BJ (cell line): ENCODE data around the gene TBC1D8. TPM values are rescaled to one million over a fixed set of nuclear protein-coding genes. Genes with fewer than 3 reads are reported as not detected.

Source experiments
- CTCF ChIA-PET: fragments of 350-600 bp; formaldehyde crosslinking; extraction: SDS; loops from one replicate; lab custom pipeline; 2021; ENCODE audit warnings: antibody characterized with exemption, inconsistent platforms; lab: Yijun Ruan, JAX
- POLR2A ChIA-PET: fragments of 300-600 bp; sonication (Branson Sonifier 250); formaldehyde crosslinking; extraction: SDS; loops from one replicate; lab custom pipeline; 2021; ENCODE audit warnings: antibody characterized with exemption; lab: Charles Lee
- DNase-seq: peaks from one replicate; pipeline ENCODE4 v3.0.0-alpha.2; 2011; ENCODE audit warnings: low read depth
- H3K27me3 ChIP-seq: 2 replicates; pipeline ENCODE4 v1.6.0; 2011; ENCODE audit warnings: low read length; ENCODE audit not compliant: control insufficient read depth, insufficient read depth
- H3K36me3 ChIP-seq: 2 replicates; pipeline ENCODE4 v1.5.1; 2011; ENCODE audit warnings: low read length; ENCODE audit not compliant: control insufficient read depth, insufficient read depth
- H3K4me3 ChIP-seq: 2 replicates; pipeline ENCODE4 v1.5.1; 2011; ENCODE audit warnings: low read depth, mild to moderate bottlenecking, control low read depth, low read length
- polyA plus RNA-seq: library from polyadenylated mRNA; depleted of rRNA; stranded (reverse); fragments of >200 nt; gene quantifications from 2 replicates; pipeline ENCODE4 v1.2.3, GENCODE V29; 2011
- TF ChIP-seq, protein P1 (sequence below): IDR thresholded peaks from 2 replicates; pipeline ENCODE4 v1.5.1; 2011; ENCODE audit warnings: low read depth, mild to moderate bottlenecking, control low read depth, inconsistent platforms, low read length, moderate library complexity; ENCODE audit not compliant: insufficient read depth

Gene TBC1D8
- polyA plus RNA-seq, 1 experiment = 8.8 TPM

DNA sequence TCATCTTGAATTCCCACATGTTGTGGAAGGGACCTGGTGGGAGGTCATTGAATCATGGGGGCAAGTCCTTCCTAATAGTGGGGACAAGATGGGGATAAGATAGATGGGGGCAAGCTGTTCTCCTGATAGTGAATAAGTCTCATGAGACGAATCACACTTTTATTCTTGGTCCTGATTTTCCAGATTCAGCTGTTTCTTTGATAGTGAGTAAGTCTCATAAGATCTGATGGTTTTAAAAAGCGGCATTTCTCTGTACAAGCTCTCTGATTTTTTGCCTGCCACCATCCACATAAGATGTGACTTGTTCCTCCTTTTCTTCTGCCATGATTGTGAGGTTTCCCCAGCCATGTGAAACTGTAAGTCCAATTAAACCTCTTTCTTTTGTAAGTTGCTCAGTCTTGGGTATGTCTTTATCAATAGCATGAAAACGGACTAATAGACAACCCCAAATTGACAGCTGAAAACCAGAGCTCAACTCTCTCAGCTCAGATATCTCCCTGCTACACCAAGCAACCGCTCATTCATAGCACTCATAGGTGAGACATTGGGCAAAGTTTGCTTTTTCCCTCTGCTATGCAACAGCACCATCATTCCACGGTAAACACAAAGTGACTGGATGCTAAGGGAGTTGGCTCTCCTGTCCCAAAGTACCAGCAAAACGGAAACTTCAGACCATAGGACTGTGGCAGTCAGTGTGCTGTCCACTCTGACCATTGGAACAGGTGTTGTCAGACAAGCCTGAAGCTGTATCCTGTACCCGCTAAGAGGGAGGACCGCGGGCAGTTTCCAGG lies 44.9 kb upstream of the TBC1D8 start:
- Histone ChIP-seq H3K27me3 (peaks cover 3% of the 10 kb centered on the region), H3K36me3 (no peaks in the 10 kb centered on the region), H3K4me3 (no peak overlapping the region)
- DNase-seq = no peak
- POLR2A ChIA-PET = no interaction called here
- CTCF ChIA-PET = interaction anchor here (0.9 to 3.0 kb wide), 8 partner anchors 8 to 589 kb away, joined by 3 to 26 read pairs (median 4); no protein-coding TSS in a partner anchor
- TF ChIP-seq, protein P1, sequence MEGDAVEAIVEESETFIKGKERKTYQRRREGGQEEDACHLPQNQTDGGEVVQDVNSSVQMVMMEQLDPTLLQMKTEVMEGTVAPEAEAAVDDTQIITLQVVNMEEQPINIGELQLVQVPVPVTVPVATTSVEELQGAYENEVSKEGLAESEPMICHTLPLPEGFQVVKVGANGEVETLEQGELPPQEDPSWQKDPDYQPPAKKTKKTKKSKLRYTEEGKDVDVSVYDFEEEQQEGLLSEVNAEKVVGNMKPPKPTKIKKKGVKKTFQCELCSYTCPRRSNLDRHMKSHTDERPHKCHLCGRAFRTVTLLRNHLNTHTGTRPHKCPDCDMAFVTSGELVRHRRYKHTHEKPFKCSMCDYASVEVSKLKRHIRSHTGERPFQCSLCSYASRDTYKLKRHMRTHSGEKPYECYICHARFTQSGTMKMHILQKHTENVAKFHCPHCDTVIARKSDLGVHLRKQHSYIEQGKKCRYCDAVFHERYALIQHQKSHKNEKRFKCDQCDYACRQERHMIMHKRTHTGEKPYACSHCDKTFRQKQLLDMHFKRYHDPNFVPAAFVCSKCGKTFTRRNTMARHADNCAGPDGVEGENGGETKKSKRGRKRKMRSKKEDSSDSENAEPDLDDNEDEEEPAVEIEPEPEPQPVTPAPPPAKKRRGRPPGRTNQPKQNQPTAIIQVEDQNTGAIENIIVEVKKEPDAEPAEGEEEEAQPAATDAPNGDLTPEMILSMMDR = no peak

DNA sequence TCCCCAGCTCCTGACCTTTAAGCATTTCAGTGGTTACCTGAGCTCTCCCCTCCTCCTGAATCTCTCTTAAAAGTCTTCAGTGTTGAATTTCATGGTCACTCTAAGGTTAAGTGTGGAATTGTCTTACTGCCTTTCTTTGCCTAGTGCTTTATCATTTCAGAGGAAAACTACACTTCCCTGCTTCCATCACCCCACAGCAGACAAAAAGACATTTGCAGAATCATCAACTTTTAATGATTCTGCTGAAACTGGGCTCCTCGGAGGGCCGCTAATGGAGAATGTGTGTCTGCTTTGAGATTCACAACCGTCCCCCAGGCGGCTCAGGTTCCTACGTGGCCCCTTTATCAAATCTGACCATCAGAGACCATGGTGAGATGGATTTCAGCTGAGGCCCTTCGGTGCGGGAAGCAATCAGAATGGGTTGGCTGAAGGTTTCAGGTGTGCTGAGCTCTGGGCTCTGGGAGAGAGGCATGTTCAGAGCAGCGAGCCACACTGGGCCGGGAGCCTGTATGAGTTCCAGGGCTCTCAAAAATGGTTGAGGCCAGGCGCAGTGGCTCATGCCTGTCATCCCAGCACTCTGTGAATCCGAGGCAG lies 41.9 kb upstream of the TBC1D8 start:
- Histone ChIP-seq H3K4me3 (no peak overlapping the region), H3K36me3 (no peaks in the 10 kb centered on the region), H3K27me3 (peaks cover 3% of the 10 kb centered on the region)
- TF ChIP-seq, protein P1 = no peak
- no peak for DNase-seq
- ChIA-PET CTCF (interaction anchor here (0.6 to 2.4 kb wide), 2 partner anchors 12 to 85 kb away, joined by 3 to 13 read pairs; no protein-coding TSS in a partner anchor), POLR2A (no interaction called here)

DNA sequence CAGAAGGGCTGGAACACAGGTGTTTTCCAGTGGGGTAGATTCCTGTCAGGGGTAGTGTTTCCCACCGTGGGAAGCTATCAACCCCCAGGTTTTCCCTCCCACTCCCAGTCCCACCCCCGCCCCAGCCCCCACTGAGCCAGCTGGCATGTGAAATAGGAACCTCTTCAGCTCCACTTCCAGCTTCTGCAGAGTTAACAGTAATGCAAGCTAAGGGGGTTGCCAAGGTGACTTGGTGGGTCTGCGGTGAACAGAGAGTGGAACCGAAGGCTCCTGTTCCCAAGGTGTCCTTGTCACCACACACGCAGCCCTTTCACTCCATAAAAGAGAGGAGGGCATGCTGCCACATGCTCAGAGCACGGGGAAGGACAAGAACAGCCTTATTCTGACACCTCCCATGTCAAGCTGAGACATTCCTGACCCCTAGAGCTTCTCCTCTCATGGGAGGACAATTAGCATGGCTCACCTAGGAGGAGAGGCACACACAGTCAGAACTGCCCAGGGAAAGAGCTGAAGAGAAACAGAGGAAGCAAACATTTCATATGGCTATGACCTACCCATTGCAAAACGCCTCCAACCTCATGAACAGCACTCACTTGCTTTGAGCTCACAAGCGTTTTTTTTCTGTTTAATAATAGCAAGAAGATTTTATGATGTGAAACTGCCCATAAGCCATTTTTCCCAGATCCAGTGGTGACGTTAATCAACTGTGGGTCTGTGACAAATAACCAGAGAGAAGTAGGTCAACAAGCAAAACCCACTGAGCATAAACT lies 39.8 kb upstream of the TBC1D8 start:
- H3K36me3 ChIP-seq = no peaks in the 10 kb centered on the region
- ChIA-PET POLR2A (no interaction called here), CTCF (interaction anchor here (0.8 to 5.3 kb wide), 6 partner anchors 9 to 584 kb away, joined by 3 to 47 read pairs (median 4); no protein-coding TSS in a partner anchor)
- TF ChIP-seq, protein P1 = no peak
- no peak overlapping the region for H3K4me3 ChIP-seq
- DNase-seq = no peak
- peaks cover 3% of the 10 kb centered on the region for H3K27me3 ChIP-seq

DNA sequence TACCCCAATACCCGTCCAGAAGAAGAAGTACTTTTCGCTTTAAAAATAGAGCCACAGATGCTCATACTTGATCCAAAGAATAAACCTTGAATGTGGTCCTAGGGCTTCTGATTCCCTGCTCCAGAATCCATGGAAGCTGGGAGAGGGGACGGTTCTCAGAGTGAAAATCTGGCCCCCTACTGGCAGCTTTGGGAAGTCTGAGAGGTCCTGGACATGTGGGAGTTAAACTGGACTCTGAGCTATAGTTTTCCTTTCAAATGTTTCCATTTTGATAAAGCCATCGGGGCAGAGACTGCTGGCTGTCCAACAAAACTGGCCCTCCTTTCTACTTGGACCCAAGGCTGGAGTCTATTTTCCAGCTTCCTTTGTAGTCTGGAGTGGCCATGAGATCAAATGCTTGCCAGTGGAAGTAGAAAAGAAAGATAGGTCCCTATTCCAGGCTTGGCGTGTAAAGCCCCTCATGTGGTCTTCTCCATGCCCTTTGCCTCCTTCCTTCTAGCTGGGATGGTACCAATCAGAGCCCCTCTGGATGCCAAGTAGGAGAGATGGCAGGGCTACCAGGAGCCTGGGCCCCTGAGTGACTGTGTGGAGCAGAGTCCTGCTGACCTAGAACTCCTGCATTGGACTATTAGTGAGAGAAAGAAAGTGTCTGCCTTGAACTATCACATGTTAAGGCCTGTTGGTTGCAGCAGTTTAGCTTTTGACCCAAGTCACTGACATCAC lies 37.7 kb upstream of the TBC1D8 start:
- TF ChIP-seq, protein P1 = peak; percentile 78
- no peak for DNase-seq
- CTCF ChIA-PET = interaction anchor here (0.8 to 5.3 kb wide), 27 partner anchors 8 to 589 kb away, joined by 3 to 47 read pairs (median 4); no protein-coding TSS in a partner anchor
- POLR2A ChIA-PET = no interaction called here
- Histone ChIP-seq H3K27me3 (peaks cover 3% of the 10 kb centered on the region), H3K36me3 (no peaks in the 10 kb centered on the region), H3K4me3 (no peak overlapping the region)
